Parathyroid adenoma (tissue), 2 donors: ENCODE measurements around the gene GTF2H2C.

Source experiments
- H2AFZ ChIP-seq: fragments of 300-600 bp; sonication (generic); one replicate; pipeline ENCODE4 v1.7.0; 2017; ENCODE audit warnings: antibody characterized with exemption, mild to moderate bottlenecking
- H3K27ac ChIP-seq: fragments of 300-600 bp; sonication (generic); one replicate; pipeline ENCODE4 v1.7.0; 2017
- H3K27me3 ChIP-seq: fragments of 300-600 bp; sonication (generic); one replicate; pipeline ENCODE4 v1.7.0; 2017; ENCODE audit warnings: low read length; ENCODE audit not compliant: control insufficient read depth, insufficient read depth
- H3K36me3 ChIP-seq: fragments of 300-600 bp; sonication (generic); one replicate; pipeline ENCODE4 v1.7.0; 2017; ENCODE audit warnings: low read length; ENCODE audit not compliant: control insufficient read depth, insufficient read depth
- H3K4me1 ChIP-seq: fragments of 300-600 bp; sonication (generic); one replicate; pipeline ENCODE4 v1.7.0; 2017; ENCODE audit warnings: control low read depth
- H3K4me2 ChIP-seq: fragments of 300-600 bp; sonication (generic); one replicate; pipeline ENCODE4 v1.7.0; 2017; ENCODE audit warnings: low read length
- H3K4me3 ChIP-seq: fragments of 300-600 bp; sonication (generic); one replicate; pipeline ENCODE4 v1.7.0; 2017; ENCODE audit warnings: low read depth, low read length
- H3K79me2 ChIP-seq: fragments of 300-600 bp; sonication (generic); one replicate; pipeline ENCODE4 v1.7.0; 2017; ENCODE audit warnings: control low read depth
- H3K9ac ChIP-seq: fragments of 300-600 bp; sonication (generic); one replicate; pipeline ENCODE4 v1.7.0; 2017; ENCODE audit warnings: mild to moderate bottlenecking
- H3K9me3 ChIP-seq: fragments of 300-600 bp; sonication (generic); one replicate; pipeline ENCODE4 v1.7.0; 2017; ENCODE audit warnings: low read length; ENCODE audit not compliant: control insufficient read depth
- CTCF ChIP-seq: fragments of 300-600 bp; sonication (generic); IDR thresholded peaks from one replicate; pipeline ENCODE4 v1.7.0; 2017; ENCODE audit warnings: antibody characterized with exemption, mild to moderate bottlenecking
- donor health status: primary hyperparathyroidism.

Gene GTF2H2C

GRCh38 chr5:69517763-69518212 lies 42.2 kb upstream of the GTF2H2C start:
- peak overlapping the region; percentile 34 for H3K4me2 ChIP-seq
- H3K36me3 ChIP-seq = no peaks in the 10 kb centered on the region
- TF ChIP-seq CTCF = no peak
- peaks cover 14% of the 10 kb centered on the region for H3K4me1 ChIP-seq
- no peak overlapping the region for H3K27ac ChIP-seq
- no peak overlapping the region for H3K4me3 ChIP-seq
- no peak overlapping the region for H3K9ac ChIP-seq
- H3K27me3 ChIP-seq = no peaks in the 10 kb centered on the region
- H2AFZ ChIP-seq = peak overlapping the region; percentile 40
- peaks cover 4% of the 10 kb centered on the region for H3K79me2 ChIP-seq
- no peaks in the 10 kb centered on the region for H3K9me3 ChIP-seq

DNA sequence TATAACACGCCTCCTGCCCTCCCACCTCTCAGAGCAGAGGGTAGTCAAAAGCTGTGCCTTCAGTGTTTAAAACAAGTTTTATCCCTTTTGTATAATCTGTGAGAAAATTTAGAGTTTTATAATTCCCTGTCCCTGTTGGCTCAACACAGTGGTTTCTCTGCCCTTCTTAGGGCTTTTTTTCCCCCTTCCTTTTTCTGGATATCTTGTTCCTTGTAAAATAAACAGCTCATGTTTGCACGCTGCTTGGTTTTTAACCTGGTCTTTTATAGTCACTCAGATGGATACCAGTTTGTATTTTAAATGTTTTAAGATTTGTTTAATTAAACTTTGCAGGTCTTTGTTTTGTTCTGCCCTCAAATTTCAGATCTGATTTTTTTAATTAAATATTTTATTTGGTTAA lies 40.7 kb upstream of the GTF2H2C start:
- no peak overlapping the region for H3K4me2 ChIP-seq
- no peak for TF ChIP-seq CTCF
- no peaks in the 10 kb centered on the region for H3K36me3 ChIP-seq
- no peak overlapping the region for H3K9ac ChIP-seq
- H2AFZ ChIP-seq = no peak overlapping the region
- H3K4me1 ChIP-seq = peaks cover 10% of the 10 kb centered on the region
- H3K27ac ChIP-seq = no peak overlapping the region
- no peaks in the 10 kb centered on the region for H3K27me3 ChIP-seq
- H3K4me3 ChIP-seq = no peak overlapping the region
- H3K79me2 ChIP-seq = no peaks in the 10 kb centered on the region
- H3K9me3 ChIP-seq = no peaks in the 10 kb centered on the region

GRCh38 chr5:69522035-69522434 lies 38.0 kb upstream of the GTF2H2C start:
- TF ChIP-seq CTCF = no peak
- Histone ChIP-seq H3K4me1 (peaks cover 10% of the 10 kb centered on the region), H3K79me2 (no peaks in the 10 kb centered on the region), H3K27me3 (no peaks in the 10 kb centered on the region), H3K4me2 (no peak overlapping the region), H3K9me3 (no peaks in the 10 kb centered on the region), H3K36me3 (no peaks in the 10 kb centered on the region), H2AFZ (no peak overlapping the region), H3K9ac (no peak overlapping the region), H3K4me3 (no peak overlapping the region), H3K27ac (no peak overlapping the region)

GRCh38 chr5:69525490-69525889 lies 34.5 kb upstream of the GTF2H2C start:
- H3K9me3 ChIP-seq = no peaks in the 10 kb centered on the region
- peaks cover 12% of the 10 kb centered on the region for H3K4me1 ChIP-seq
- no peak overlapping the region for H3K9ac ChIP-seq
- no peaks in the 10 kb centered on the region for H3K79me2 ChIP-seq
- no peaks in the 10 kb centered on the region for H3K36me3 ChIP-seq
- TF ChIP-seq CTCF = no peak
- H3K27me3 ChIP-seq = no peaks in the 10 kb centered on the region
- no peak overlapping the region for H3K4me2 ChIP-seq
- H3K27ac ChIP-seq = no peak overlapping the region
- no peak overlapping the region for H3K4me3 ChIP-seq
- H2AFZ ChIP-seq = no peak overlapping the region

GRCh38 chr5:69526660-69527059 lies 33.3 kb upstream of the GTF2H2C start:
- peaks cover 12% of the 10 kb centered on the region for H3K4me1 ChIP-seq
- no peaks in the 10 kb centered on the region for H3K79me2 ChIP-seq
- no peak overlapping the region for H3K27ac ChIP-seq
- TF ChIP-seq CTCF = no peak
- no peak overlapping the region for H3K4me2 ChIP-seq
- no peak overlapping the region for H3K4me3 ChIP-seq
- no peak overlapping the region for H2AFZ ChIP-seq
- H3K9me3 ChIP-seq = no peaks in the 10 kb centered on the region
- H3K27me3 ChIP-seq = no peaks in the 10 kb centered on the region
- H3K36me3 ChIP-seq = no peaks in the 10 kb centered on the region
- H3K9ac ChIP-seq = no peak overlapping the region
